HG02571 (cell line): ENCODE data around the gene OSBPL6.

ENCODE experiments used
- ATAC-seq: cut with Tn5 transposase; IDR thresholded peaks from one replicate; pipeline ENCODE4 v1.9.1; 2021; ENCODE audit warnings: mild to moderate bottlenecking, moderate library complexity; ENCODE audit not compliant: unreplicated experiment

OSBPL6 gene

DNA sequence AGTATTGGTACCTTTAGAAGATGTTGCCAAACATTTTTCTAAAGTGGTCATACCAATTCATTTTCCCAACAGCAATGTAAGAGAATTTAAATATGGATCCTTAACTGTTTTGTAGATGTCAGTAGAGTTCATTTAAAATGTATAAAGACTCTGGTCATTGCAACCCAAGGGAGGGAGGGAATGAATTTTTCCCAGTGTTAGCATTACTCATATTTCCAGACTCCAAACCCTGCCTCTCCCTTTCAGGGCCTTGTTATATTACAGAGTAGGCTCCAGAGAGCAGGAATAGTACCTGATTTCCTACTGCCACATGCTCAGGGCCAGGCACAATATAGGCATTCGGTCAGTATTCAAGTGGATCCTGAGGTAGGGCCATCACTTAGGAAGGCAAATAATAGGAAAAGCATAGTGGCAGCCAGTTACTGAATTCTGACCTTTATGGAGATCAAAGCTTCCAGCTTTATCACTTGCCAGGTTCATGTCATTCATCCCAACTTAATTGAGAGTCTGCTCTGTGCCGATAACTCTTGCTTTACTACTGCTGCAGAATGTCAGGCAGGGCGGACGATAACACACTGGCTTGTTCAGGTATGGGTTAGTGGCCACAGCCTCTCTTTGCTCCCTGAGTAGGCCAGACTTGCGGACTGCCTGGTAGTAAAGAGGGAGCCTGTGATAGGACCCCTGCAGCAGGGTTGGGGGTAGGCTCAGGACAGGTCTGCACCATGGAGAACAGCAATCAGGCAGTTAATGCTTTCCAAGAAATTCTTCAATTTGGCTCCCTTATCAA lies 75.3 kb downstream of the OSBPL6 start:
- no peak for ATAC-seq

GRCh38 chr2:178270338-178270737 lies 76.0 kb downstream of the OSBPL6 start:
- ATAC-seq = no peak

DNA sequence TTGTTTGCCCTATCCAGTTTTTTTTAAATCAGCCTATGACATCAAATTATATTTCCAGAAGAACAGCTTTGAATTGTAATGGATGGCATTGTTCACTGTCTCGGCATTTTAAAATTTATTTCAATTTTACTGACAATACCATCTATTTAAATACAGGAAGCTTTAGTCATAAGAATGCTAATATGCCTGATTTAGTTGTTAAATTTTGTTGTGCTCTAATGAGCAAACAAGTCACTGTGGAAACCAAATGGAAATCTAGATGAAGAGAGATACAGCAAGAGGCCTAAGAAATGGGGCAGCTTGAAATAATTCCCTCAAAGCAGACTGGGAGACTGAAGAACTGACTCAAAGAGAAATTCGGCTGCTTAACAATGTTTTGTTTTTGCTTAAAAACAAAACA lies 76.8 kb downstream of the OSBPL6 start:
- no peak for ATAC-seq

DNA sequence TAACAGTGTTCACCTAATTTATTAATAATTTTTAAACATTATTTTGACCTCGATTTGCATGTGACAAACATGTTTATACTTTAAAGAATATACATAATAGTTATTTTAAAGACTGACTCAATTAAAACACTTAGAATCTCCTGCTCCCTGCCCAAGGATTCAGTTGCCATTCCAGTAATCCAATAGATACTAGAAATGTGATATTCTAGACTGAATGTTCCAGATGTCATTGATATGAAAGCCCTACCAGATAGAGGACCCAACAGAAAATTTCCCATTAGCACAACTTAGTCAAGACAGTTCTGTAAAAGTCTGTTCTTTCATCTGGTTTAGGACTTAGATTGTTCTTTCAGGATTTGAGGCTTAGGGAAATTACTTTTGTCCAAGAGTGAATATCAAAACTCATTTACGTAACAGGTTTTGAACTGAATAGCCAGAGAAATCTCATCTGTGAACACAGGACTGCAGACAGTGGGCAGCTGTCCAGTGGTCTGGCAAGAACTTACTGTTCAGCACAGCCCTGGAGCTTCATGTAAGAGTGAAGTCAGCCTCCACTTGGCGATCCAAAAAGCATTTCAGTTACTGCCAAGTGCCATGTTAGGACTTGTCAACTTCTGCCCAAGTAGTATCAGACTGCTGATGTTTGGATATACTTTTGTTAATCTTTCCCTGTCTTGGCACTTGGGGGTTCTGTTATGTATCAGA lies 77.5 kb downstream of the OSBPL6 start:
- no peak for ATAC-seq

DNA sequence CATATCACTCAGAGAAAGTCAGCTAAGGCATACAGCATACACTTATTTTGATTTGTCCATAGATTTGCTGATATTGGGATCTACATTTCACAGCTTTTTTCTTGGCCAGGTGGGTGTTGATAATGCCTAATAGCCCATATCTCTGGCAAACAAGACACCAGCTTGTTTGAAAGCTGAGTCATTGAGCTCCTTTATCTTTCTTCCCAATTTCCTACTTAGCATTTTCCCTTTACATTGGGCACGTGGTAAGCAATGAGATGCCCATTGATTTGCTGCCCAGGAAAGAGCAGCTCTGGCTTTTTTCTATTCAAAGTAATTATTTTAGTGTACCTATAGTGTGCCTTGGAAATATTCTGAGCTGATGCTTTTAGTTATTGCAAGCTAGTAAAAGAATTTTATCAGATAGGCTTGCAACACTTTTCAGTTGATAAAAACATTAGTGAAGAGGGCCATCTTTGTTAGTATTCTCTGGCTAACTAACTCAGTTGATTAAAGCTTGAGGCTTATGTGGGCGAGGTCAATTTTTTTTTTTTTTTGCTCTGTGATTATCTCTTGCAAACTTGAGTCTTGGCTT lies 79.6 kb downstream of the OSBPL6 start:
- no peak for ATAC-seq

DNA sequence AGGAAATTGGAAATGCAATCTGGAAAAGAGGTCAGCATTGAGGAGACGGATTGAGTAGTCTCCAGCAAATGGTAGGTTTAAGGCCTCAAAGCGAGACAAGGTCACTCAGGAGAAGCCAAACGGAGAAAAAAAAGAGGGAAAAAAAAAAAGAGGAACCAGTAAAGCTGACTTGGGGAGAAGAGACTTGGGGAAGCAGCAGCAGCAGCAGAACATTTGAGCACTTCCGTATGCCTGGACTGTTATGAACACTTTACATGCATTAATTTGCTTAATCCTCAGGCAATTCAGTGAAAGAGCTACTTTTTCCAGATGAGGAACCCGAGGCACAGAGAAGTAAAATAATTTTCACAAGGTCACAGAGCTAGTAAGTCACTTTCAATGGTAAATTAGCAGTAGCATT lies 81.3 kb downstream of the OSBPL6 start:
- ATAC-seq = no peak

- no peak for ATAC-seq
Measured at GRCh38 chr2:178277741-178278197, 83.5 kb downstream of the OSBPL6 start.

GRCh38 chr2:178279142-178279541 lies 84.8 kb downstream of the OSBPL6 start:
- ATAC-seq = no peak

- ATAC-seq = no peak
Measured at GRCh38 chr2:178279636-178280035, 85.3 kb downstream of the OSBPL6 start.

GRCh38 chr2:178280244-178280852 lies 86.0 kb downstream of the OSBPL6 start:
- no peak for ATAC-seq

- ATAC-seq = no peak
Measured at GRCh38 chr2:178282075-178282815, 87.9 kb downstream of the OSBPL6 start.

DNA sequence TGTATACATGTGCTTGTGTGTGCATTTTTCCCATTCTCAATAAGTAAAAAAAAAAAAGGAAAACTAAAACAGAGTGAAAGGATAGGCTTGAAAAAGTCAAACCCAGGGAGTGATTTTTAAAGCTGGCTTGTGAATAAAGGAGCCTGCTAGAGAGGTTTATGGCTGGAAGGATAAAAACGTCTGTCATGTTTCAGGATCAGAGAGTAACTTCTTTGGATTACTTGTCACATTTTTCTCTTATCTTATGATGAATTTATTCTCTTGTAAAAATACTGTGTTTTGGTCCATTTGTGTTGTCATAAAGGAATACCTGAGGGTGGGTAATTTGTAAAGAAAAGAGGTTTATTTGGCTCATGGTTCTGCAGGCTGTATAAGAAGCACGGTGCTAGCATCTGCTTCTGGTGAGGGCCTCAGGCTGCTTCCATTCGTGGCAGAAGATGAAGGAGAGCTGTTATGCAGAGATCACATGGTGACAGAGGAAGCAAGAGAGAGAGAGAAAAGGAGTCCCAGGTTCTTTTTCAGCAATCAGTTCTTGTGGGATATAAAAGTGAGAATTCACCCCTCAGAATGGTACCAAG lies 89.1 kb downstream of the OSBPL6 start:
- no peak for ATAC-seq

GRCh38 chr2:178284613-178285286 lies 90.4 kb downstream of the OSBPL6 start:
- ATAC-seq = no peak

- no peak for ATAC-seq
Measured at GRCh38 chr2:178285287-178285615, 90.9 kb downstream of the OSBPL6 start.

GRCh38 chr2:178286636-178287035 lies 92.3 kb downstream of the OSBPL6 start:
- ATAC-seq = no peak

DNA sequence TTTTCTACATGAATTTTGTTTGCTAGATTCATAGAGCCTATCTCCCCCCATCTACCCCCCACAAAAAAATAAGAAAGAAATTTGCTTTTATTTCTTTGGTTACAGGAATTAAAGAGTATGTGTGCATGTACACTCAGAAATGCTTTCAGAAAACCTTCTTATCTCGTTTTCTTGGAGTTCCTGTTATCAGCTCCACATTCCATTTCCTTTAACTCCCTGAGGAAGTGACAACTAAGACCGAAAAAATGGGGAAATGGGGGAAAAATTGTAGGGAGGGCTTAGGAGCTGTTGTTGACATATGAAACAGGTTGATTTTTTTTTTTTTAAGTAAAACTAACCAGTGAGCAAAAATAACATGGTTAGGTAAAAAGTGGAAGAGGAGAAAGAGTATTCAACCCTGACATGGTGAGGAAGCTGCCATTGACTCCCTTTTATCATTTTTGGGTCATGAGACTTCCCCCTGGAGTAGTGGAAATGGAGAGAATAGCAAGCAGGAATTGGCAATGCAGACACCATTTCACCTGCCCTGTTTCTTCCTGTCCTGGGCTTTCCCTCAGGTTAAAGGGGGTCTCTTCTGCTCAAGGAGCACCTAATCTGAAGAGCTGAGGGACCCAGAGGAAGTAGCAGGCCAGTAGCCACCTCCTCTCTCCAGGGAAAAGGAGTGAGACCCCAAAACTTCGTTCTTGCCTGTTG lies 93.5 kb downstream of the OSBPL6 start:
- no peak for ATAC-seq

DNA sequence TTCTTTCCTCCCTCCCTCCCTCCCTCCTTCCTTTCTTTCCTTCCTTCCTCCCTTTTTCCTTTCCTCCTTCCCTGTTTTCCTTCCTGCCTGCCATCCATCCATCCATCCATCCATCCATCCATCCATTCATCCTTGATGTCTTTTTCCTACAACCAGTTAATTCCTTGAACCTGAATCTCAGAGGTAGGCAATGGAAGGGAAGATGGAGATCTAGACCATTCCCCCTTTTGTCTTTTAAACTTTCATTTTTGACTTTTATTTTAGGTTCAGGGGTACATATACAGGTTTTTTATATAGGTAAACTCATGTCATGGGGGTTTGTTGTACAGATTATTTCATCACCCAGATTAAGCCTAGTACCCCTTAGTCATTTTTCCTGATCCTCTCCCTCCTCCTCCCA lies 97.4 kb downstream of the OSBPL6 start:
- ATAC-seq = no peak

DNA sequence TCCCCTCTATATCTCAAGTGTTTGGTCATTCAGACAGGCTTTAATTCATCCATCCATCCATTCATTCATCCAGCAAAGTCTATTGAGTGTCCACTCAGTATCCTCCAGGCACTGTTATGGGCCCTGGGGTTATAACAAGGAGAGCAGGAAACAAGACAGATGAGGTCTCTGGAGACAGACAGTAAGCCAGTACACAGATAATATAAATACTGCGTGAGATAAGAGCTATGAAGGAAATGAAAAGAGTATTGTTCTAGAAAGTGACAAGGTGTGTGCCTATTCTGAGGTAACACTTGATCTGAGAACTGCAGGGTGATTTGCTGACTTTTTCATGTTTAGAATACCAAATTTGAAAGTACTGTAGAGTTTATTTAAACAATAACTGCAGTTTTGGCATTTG lies 98.3 kb downstream of the OSBPL6 start:
- no peak for ATAC-seq

DNA sequence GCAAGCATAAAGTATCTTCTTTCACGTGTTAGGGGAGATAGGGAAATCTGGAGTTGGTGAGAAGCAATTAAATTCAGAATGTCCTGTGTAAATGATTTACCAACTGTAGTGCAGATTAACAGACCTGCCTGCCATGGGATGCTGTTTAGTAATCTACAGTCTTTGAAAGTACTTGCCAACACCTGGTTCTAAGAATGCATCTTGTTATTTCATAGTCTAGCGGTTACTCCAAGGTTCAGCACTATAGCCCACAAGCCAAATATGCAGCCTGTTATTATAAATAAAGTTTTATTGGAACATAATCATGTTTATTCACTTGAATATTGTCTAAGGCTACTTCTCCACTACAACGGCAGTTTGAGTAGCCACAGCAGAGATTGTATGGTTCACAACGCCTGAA lies 100.8 kb downstream of the OSBPL6 start:
- ATAC-seq = no peak

- ATAC-seq = no peak
Measured at GRCh38 chr2:178295906-178296305, 101.6 kb downstream of the OSBPL6 start.
